Raji (cell line): ENCODE data around the gene FBXL3.

Experiments used
- POLR2A ChIP-seq: IDR thresholded peaks from 2 replicates; pipeline ENCODE4 v1.6.1; 2011; ENCODE audit warnings: low read depth, low read length, control low read depth; ENCODE audit not compliant: insufficient read depth

Gene FBXL3

DNA sequence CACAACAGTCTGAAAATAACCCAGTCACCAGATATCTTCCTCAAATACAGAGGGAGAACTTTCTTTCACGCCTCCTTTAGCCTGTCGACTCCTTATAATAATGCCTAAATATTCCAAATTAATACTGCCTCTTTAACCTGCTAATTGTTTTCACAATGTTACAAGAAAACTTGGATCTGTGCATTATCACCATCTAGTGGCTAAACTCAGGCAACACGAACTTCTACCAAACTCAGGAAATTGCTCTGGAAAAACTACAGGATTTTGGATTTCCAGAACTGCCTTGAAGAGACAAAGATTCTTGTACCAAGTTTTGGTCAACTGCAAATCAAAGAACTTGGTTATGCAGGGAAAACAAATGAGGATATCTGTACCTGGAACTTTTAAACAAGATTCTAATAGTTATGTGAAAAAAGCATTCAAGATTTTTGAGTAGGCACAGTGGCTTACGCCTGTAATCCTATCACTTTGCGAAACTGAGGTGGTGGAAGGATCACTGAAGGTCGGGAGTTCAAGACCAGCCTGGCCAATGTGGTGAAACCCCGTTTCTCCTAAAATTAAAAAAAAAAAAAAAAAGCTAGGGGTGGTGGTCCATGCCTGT is 24.3 kb downstream of the FBXL3 start:
- TF ChIP-seq POLR2A = no peak

DNA sequence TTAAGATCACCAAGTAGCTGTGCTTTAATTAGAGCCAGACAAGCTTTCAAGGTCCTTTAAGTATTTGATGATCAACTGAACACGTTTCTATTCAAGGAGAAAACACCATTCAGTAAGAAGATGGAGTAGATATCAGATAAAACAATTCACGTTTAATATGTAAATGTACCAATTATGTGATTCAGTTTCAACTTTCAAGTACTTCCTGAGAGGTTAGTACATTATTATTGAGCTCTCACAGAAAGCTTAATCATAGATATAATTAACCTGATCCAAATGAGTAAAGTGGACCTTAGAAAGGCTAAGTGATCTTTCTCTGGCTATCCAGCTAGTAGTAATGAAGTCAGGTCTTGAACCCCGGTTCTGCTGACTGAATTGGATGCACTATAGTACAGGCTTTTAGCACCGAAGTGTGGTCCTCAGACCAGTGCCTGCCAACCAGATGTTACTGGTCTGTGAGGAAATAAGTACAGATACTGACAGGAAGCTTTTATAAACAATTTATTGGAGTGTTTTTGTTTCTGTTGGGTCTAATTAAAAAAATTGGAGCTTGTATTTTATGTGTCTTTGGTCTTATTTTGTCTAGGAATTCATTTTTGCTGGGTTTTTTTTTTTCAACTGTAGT is 24.9 kb downstream of the FBXL3 start:
- TF ChIP-seq POLR2A = no peak

DNA sequence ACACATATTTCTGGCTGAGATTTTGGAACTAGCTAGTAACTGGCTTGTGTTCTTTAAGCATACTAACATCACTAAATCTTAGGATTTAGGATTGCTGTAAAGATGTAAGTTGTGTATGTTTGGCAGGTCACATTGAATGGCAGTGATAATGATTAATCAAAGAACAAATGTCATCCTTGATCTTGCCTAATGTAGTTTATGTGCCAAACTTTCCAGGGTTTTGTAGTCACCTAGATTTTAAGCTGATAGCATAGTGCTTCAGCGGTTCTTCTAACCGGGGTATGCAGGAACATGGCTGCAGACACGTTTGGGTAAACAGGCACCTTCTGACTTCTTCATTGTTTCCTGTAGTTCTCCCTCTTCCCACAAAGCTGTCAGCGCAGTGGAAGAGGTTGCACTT is 25.4 kb downstream of the FBXL3 start:
- TF ChIP-seq POLR2A = no peak

DNA sequence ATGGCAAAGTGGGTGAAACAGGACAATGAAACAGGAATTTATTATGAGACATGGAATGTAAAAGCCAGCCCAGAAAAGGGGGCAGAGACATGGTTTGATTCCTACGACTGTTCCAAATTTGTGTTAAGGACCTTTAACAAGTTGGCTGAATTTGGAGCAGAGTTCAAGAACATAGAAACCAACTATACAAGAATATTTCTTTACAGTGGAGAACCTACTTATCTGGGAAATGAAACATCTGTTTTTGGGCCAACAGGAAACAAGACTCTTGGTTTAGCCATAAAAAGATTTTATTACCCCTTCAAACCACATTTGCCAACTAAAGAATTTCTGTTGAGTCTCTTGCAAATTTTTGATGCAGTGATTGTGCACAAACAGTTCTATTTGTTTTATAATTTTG is 26.5 kb downstream of the FBXL3 start:
- no peak for TF ChIP-seq POLR2A

DNA sequence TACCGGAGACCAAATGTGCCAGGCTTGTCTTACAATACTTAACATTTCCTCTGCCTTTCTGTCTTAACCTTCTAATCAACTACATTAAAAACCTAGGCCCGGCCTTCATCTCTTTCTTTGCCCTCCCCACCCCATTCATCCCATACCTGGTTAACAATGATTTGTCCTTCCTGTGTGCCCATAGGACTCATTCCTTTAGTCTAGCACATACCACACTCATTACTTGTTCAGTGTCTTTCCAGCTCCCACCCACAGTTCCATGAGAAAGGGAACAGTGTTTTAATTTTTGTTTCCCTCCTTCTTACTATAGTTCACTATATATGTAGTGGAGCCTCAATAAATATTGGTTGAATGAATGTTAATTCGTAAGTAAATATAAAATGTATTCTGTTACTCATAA is 32.7 kb downstream of the FBXL3 start:
- no peak for TF ChIP-seq POLR2A

DNA sequence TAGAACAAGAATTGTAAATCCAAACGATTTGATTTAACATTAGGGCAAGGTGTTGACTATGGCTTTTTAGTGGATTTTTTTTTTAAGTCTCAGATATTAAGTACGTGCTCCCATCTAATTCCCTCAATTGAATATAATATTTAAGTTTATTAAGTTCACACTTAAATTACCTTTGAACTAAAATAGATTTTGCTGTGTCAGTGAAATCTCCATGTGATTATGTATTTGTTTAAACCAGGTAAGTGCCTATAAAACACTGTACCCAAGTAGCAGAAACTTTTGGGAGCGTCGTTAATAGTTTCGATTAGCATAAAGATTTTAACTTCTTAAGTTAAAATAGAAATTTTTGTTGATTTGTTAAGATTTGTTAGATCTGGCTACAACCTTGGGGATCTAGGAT is 33.5 kb downstream of the FBXL3 start:
- no peak for TF ChIP-seq POLR2A

DNA sequence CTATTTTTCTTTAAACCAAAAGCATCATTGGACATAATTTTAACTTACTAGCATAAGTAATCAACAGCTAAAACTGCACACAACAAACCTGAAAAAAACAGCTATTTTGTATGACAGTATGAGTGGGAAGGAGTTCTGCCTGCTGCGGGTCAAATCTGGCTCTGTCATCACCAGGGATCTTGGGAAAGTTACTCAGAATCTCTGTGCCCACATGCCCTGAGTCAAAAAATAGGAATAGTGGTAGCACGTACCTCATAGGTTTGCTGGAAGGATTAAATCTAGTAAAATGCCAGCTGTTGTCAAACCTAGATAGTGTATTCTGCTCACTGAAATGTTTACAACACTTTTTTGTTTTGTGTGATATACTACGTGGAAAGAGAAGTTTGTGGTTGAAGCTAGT is 33.9 kb downstream of the FBXL3 start:
- no peak for TF ChIP-seq POLR2A

DNA sequence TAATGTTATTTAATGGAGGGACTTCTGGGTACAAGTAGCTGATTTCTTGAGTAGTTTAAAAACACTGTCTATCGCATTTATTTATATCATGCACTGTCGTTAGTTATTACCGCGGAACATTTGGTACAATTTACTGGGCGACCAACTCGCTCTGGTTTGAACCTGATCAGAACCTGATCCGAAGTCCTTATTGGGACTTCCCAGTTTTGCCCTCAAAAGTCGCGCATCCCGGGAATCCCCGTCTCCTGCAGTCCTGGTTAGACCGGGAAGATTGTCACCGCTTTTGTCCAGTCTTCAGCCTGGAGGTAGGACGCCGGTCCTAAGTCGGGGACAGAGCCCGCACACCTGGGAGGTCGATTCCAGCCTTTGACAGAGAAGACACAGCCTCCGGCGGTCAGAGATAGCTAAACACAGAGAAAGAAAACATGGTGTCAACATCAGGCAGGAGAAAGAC is 34.4 kb downstream of the FBXL3 start:
- no peak for TF ChIP-seq POLR2A

DNA sequence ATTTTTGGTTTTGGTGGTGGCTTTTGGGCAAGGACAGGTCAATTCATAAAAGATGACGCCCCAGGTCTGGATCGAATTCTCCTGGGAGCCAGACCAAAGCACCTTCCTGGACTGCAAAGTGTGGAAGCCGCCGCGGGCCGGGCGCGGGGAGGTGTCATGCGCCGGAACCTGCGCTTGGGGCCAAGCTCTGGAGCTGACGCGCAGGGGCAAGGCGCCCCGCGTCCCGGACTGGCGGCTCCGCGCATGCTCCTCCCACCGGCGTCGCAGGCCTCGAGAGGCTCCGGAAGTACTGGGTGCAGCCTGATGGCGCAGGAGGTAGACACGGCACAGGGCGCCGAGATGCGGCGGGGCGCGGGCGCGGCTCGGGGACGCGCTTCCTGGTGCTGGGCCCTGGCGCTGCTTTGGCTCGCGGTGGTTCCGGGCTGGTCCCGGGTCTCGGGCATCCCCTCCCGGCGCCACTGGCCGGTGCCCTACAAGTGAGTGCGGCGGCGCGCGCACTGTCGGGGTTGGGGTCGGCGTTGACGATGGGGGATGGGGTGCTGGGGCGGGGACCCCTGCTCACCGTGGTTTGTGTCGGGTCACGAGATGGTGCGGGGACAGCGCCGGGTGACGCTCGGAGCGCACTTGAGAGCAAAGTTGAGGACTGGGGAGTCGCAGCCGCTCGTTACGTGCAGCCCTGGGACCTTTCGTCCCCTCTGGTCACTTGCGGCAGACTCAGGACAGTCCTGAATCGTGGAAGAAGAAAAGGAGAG is 35.0 kb downstream of the FBXL3 start, which contains the start of gene CLN5:
Gene CLN5, plus strand, starts transcription at position 286 of the 752 bp plus-strand sequence. Its CDS starts 18 bp downstream, at position 304.
- peak; percentile 92 for TF ChIP-seq POLR2A

DNA sequence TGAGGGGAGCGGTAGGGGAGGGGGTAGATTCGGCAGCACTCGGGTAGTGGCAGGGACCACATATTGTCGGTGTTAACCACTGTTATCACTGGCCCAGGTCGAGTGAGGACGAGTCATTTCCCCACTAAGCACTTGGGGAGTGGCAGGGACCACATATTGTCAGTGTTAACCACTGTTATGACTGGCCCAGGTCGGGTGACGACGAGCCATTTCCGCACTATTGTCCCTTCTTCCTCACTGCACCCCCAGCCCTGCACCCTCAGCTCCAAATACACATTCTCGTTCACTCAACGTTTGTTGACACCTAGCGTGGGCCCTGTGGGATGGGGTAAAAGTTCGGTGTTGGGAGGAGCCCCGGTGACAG is 35.5 kb downstream of the FBXL3 start:
- TF ChIP-seq POLR2A = no peak

DNA sequence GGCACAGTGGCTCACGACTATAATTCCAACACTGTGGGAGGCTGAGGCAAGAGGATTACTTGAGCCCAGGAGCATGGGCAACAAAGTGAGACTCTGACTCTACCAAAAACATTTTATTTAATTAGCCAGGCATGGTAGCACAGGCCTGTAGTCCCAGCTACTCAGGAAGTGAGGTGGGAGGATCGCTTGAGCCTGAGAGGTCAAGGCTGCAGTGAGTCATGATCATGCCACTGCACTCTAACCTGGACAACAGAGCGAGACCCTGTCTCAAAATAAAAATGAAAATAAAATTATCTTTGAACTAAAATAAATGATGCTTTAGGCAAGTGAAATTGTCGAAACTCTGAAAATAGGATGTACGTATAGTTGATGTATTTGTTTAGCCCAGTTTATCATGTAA is 43.3 kb downstream of the FBXL3 start:
- TF ChIP-seq POLR2A = no peak

DNA sequence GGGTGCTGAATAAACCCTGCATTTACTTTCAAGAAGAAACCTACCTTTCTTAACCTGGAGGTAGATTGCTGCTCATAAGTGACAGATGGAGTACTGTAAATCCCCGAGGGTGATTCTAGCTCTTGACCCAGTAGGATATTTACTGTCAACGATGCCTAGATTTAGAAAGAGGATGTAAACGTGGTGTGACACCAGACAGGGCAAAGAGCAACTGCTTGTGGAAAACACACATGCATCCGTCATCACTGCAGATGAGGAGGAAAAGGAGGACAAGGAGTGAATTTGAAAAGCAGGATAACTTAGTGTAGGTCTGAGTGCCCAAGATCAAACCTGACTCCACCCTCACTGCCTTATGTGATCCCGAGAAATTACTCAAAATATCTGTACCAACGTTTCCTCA is 44.9 kb downstream of the FBXL3 start:
- TF ChIP-seq POLR2A = no peak

DNA sequence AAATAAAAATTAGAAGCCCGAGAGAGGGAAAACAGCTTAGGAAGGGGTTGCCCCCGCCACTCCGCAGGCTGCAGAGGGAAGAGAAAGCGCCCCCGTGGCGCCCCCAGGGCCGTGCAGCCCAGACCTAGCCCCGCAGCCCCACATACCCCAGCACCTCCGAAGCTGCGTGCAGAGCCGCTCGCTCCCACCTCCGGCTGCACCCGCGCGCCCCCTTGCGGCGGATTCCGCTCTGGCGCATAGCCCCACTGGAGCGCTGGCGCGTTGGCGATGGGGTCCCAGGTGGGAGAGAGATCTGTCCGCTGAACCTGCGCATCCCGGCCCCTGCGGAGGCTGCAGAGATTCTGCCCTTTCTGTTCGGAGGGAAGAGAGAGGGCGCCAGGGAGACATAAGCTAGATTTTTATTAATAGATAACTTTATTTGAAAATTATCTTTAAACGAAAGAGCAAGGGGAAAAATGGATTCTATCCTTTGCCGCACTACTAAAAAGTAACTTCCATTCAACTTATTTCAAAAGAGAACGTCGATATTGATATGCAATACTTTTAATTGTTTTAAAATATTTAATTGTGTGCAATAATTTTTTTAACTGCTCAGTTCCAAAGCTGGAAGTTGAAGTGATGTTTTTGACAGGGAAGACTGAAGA is 46.8 kb downstream of the FBXL3 start:
- TF ChIP-seq POLR2A = no peak

DNA sequence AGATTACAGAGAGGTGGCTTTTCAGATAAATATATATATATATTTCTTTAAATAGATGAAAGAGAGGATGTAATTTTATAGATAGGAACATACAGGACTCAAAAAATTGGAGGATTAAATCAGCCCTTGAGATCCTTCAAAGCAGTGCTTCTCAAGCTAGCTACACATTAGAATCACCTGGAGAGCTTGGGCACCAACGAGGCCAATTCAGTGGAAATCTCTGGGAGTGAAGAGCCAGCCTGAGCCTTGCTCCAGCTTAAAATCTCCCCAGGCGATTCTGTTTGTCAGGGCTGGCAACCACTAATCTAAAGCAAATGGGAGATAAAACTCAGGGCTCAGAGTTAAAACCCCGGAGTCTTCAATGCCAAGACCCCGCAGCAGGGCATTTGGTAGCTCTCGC is 50.0 kb downstream of the FBXL3 start:
- no peak for TF ChIP-seq POLR2A

DNA sequence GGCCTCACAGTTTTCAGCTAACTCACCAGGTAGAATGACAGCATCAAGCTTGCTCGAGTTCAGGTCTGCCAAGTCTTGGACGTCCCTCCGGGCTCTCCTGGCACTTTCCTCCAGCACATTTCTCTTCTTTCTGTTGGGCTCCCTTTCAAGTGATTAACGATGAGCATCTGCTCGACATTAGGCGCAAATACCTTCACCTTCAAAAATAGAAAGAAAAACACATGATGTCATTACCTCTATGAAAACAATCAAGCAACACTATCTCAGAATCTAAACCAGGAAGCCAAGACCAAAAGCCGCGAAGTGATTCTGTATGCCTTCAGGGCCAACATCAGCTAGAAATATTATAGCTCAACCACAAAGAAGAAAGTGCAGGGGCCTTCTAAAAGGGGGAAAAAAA is 50.5 kb downstream of the FBXL3 start:
- TF ChIP-seq POLR2A = no peak

DNA sequence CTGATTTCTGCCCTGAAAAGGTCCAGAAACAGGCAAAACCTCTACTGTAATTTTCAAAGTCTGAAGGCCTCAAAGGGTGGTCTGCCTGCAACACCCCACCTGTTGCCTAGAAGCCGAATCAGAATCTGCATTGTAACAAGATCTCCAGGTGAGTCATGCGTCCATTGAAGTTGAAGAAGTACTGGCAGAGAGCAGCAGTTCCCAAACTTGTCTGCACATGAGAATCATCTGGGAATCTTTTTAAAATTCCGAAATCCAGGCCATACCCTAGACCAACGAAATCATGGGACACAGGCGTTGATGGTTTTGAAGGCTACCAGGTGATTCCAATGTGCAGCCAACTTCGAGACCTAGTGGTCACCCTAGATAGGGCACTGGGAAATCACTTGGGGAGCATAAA is 51.1 kb downstream of the FBXL3 start:
- no peak for TF ChIP-seq POLR2A

DNA sequence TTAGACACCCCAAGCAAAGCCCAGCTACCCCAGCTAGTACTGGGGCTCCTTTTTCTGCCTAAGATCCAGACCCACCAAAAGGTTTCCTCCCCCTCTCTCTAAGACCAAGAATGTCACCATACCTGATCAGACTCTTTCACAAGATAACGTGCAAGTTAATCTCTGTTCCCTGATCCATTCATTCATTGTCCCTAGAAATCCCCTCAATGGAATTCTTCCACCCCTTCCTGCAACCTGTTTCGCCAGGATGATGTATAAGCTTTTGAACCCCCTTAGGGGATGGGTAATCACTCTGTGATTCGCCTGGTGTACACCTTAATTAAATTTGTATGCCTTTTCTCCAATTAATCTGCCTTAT is 52.4 kb downstream of the FBXL3 start:
- TF ChIP-seq POLR2A = no peak
